NT2/D1 (cell line): ENCODE data around the gene CARD9.

Experiments used
- SUZ12 ChIP-seq: IDR thresholded peaks from 2 replicates; pipeline ENCODE4 v1.6.1; 2011; ENCODE audit not compliant: insufficient read length, insufficient read depth; ENCODE audit errors: extremely low read depth
- YY1 ChIP-seq: IDR thresholded peaks from 2 replicates; pipeline ENCODE4 v1.6.1; 2011; ENCODE audit not compliant: insufficient read length, insufficient read depth
- ZNF274 ChIP-seq: IDR thresholded peaks from 2 replicates; pipeline ENCODE4 v1.6.1; 2011; ENCODE audit warnings: mild to moderate bottlenecking, low read depth, low read length

GRCh38 chr9:136403538-136403914 lies 30.1 kb upstream of the CARD9 start:
- TF ChIP-seq SUZ12 (no peak), YY1 (no peak), ZNF274 (no peak)
